HG03432 (cell line): ENCODE results near the gene INAVA.

Experiments used
- ATAC-seq: cut with Tn5 transposase; IDR thresholded peaks from one replicate; pipeline ENCODE4 v1.9.1; 2021; ENCODE audit warnings: mild to moderate bottlenecking, moderate library complexity; ENCODE audit not compliant: unreplicated experiment

INAVA gene

DNA sequence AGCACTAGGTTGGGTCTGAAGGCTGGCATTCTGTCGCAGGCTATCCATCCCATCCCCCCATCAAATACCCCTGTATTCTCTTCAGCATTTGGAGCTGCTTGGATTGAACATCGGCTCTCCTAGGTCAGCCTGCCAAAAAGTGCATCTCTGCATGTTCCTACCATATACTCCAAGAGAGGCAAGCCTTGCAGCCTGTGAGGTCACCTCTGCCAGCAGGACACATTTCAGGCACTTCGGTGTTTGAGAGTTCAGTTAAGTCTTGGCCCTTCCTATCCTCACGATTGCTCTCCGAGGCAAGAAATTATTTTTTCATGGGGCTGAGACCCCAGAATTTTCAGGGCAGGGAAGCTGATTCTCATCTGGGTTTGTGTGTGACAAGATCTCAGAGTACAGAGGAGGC lies 19.3 kb upstream of the INAVA start:
- no peak for ATAC-seq

DNA sequence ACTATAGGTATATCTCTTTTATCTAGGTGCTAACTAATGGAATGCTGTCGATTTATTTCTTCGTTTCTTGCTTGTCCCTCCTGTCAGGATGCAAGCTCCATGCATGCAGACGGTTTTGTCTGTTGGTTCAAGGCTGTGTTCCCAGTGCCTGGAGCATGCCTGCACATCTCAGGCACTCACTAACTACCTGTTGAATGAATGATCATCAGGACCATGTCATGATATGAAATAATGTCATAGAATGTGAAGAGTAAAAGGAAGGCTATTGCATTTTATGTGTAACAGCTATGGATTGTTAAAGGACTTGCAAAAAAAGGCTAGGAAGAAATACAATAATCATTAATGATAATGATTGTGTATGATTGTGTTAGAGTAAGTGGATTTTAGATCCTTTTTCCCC lies 17.7 kb upstream of the INAVA start:
- no peak for ATAC-seq

DNA sequence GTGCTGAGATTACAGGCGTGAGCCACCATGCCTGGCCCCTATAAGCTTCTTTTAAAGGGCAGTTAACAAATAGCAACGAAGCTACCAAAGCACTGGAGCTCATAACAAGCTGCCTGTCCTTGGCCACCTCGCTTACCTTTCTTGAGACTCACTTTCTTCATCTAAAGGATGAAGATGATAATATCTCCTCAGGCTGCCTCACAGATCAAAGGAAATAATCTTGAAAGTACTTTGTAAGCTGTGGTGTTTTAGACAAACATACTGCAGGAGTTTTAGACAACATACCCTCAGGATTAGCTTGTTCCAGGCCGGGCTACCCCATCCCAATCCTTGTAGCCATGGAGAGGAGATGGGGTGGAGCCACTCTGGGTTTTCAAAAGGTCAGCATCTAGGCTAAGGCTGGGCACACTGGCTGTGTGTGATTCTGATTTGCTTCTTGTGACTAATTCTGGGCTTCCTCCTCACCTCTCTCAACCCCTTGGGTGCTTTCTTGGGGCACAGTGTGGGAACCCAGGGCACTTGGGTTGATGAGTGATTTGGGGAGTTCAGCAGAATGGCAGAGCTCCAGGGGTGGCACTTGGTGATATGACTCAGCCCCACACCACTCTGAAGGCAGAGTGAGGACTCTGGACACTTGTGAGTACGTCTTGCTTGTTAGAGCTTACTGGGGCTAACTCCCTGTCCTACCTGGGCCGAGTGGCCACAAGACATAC lies 16.7 kb upstream of the INAVA start:
- ATAC-seq = peak; percentile 79

DNA sequence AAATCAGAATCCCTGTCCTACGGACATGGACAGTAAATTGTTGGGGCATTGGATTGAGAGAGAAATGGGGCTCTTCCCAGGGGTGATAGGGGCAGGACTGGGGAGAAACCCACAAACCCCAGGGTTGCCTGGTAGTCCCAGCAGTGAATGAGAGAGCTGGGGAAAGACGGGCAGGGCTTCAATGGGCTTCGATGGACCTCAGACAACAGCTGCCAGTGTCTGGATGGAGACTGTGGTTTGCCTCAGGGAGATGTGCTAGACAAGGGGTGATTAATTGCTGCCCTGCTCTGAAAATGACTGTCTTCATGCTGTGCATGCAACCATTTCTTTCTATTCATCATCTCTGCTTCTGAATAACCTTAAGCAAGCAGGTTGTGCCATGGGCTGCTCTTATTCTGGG lies 14.5 kb upstream of the INAVA start:
- peak; percentile 76 for ATAC-seq

DNA sequence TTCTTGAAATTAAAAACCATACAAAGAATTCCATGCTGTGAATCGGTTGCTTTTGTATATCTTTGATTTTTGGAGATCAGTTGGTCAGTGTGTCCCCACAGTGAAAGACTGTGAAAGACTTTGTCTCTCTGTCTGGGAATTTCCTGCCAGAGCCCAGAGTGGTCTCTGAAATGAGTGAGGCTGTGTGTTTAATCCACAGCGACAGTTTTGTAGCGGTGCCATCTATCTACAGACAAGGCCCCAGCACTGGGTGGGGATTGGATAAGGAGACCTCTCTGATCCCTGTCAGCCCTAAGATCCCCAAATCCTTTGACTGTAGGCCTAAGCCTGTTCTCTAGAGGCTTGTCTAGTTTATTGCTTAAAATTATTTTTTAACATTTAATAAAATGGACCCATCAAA lies 11.6 kb upstream of the INAVA start:
- no peak for ATAC-seq

DNA sequence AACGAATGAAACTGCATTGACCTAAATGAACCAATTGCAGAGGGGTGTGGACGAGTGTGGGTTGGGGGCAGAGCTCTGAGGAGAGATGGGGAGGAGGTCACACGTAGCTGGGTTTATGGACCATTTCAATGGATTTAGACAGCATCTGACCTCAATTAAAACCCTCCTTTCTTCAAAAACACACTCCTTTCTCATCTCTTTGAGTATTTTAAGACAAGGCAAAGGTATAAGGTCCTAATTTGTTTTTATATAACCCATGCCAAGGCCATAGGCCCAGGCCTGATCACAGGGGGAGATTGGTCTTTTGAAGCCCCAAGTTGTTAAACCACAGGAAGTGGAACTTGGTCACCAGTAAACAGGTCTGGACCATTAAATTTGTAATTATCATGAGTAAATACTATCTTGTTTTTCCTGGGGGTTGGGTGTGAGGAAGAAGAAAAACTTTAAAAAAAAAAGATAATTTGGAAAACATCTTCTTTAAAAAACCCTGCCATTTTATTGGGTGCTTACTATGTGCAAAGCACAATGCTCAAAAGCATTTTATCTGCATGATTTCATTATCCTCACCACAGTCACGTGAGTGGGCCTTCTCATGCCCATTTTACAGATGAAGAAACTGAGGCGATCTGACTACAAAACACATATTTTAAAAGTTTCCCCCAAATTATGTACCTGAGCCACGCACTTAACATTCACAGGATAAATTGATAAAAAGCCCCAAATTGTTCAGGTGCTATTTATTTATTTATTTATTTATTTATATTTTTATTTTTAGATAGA lies 8.9 kb upstream of the INAVA start:
- no peak for ATAC-seq

DNA sequence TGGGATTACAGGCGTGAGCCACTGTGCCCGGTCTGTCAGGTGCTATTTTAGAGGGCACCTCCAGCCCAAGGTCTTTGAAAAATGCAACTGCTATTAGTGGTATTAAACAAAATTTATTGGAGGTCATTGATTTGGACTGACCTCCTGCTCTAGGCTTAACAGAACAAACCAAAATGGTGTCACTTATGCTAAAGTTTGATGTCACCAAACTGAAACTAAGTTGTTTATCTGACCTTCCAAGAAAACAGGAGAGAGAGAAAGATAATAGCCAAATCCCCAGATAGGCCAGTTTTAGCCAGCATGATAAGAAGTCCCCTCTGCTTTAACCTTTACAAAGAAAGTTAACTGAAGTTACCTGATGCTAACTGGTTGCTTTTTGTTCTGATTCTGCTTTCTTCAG lies 8.1 kb upstream of the INAVA start:
- no peak for ATAC-seq

DNA sequence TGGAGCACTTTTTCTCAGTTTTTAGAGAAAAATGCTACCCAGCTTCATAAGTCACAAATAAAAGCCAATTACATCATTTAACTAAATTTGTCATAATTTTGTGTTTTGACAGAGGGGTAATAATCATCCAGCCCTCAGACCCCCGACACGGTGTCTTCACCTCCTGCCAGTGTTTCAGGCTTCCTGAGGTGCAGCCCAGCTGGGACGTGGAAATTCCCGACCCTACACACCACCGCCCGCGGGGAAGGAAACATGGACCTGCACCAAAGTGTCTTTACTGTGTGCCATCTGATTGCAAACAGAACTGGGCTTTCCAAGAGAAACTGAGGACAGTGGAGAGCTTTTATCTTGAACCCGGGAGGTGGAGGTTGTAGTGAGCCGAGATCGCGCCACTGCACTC lies 7.7 kb upstream of the INAVA start:
- no peak for ATAC-seq

DNA sequence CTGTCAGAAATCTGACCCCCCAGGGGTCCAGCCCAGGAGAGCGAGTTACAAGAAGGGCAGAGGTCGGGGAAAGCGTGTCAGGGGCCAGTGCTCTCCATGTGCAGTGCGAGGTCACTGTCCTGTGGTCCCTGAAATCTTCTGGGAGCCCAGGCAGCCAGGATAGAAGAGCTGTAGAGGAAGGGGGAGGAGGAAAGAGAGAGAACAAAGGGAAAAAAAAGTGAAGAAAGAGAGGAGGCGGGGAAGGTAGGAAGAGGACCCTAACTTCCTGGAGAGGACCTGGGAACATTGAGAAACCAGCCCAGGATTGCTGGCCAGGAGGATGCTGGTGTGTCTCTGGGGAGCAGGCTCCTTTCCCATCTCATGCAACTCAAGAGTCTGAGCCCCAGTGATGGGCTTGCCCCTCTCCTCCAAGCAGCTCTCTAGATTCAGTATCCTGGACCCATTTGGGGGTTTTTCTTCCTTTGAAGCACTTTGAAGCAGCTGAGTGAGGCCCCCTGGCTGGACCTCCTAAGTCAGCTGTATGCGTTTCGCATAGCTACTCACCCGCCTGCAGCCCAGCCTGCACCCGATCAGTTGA lies 6.8 kb upstream of the INAVA start:
- ATAC-seq = no peak

DNA sequence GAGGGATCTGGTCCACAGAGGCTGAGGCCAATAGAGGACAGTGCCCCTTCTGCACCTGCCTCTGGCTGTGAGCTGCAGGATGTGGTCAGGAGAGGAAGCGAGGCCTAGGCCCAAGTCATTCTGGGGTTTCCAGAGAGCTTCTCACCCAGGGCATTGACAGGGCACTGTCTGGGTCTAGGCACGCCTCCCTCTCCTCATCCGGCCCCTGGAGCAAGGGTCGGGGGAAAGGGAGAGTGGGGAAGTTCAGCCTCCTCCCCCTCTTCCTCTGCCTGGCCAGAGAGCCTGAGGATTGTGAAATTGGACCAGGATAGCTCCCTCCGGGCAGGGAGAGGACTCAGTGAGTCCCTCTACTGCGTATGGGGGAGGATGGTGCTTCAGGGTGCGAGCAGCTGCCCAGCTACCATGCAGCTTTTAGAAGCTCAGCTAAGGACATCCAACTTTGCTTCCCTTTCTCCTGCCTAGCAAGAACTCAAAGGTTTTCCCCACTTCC lies 6.3 kb upstream of the INAVA start:
- ATAC-seq = peak; percentile 91

DNA sequence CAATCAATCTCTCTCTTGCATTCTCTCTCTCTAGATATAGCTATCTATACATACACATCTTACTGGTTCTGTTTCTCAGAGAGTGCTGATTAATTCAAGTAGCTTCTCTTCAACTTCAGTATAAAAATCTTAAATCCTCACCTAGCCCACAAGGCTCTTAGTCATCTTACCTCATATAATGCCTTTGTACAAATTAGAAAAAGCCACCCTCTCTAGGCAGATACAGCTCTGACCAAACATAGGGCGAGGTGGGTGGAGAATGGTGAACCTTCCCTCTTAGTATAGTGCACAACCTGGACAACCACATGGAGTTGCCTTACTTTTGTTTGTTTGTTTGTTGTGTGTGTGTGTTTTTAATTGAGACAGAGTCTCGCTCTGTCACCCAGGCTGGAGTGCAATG lies 5.1 kb upstream of the INAVA start:
- no peak for ATAC-seq

DNA sequence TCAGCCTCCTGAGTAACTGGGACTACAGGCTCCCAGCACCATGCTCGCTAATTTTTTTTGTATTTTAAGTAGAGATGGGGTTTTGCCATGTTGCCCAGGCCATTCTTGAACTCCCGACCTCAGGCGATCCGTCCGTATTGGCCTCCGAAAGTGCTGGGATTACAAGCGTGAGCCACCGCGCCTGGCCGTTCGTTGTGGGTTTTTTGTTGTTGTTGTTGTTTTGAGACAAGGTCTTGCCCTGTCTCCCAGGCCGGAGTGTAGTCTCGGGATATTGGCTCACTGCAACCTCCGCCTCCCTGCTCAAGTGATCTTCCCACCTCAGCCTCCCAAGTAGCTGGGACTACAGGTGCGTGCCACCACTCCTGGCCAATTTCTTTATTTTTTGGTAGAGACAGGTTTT lies 4.7 kb upstream of the INAVA start:
- ATAC-seq = no peak

DNA sequence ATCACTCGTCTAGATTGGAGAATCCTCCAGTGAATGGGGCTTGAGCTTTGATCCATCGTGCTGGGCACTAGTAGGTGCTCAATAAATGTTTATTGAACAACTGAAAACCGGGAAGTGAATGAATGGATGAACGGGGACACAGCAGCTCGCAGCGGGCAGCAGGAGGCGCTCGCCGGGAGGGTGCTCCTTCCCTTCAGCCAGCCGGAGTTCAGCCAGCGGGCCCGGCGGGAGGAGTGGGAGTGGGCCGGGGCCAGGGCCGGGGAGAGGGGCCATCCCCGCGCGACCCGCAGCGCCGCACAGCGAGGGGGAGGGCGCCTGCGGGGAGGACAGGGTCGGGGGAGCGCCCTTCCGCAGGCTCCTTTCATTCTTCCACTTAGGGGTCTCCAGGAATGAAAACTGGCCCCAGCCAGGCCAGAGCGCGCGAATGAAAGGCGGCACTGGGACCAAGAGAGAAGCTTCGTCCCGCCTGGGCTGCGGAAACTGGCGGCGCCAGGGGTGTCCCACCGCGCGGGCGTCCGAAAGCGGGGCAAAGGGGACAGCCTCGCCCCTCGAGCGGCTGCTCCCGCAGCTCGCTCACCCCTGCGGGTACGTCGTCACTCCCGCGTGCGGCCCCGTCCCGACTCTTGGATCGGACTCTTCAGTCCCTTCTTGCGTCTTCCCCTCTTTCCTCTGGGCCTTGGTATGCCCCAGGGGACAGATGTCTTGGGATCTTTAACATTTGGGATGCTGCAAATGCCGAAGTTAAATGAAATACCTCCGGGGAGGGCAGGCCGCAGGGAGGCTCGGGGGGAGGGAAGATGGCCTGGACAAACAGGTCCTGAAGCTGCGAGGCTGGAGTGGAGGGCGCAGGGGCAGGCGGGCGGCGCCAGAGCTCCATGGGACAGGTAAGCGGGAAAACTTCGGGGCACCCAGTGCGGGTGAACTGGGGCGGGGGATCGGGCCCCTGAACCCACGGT lies 3.6 kb upstream of the INAVA start:
- ATAC-seq = no peak

DNA sequence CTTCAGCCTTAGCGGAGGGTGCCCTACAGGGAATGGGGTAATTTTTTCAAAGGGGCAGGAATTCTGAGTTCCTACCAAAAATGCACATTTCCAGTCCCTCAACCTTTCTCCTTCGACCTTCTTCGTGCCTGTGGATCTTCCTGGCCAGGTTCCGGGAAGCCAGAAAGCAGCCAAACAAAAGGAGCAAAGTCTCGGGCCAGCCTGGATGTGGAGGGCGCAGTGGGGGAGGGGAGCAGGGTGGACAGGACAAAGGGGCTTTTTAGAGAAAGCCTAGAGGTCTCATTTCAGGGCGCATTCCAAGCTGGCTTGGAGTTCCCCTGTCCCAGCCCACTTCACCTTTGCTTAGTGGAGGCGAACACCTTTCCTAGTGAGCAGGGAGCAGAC lies 2.9 kb upstream of the INAVA start:
- no peak for ATAC-seq

DNA sequence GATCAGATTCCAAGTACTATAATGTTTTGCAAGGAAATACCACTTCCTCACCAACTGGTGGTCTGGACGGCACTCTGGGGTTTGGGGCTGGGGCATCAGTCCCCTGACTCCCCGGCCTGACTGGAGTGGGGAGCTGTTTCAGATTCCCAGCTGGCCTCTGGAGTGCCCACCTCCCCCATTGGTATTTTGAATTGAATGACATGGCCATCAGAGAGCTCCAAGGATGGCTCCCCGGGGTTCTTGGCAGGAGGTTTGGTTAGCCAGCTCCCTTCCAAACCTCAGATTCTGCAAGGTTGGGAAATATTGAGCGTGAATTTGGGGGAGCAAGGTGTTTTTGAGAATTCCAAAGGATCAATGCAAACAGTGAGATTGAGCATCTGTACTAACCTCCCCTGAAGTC lies 2.2 kb upstream of the INAVA start:
- ATAC-seq = no peak

DNA sequence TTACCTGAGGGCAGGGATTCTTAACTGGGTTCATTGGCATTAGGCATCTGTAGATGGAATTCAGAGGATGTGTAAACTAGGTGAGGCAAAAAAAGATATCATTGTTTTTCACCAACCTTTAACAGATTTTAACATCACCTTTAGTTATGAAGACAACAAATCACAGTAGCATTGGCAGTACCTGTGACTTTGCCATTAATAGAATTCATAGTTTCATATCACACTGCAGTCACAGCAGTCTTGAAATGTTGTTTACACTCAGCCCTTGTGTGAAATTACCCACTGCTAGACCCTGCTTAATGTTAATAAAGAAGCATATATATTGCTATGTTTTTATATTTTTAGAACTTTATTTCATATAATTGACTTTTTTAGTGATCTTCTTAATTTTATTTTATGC lies 1.7 kb upstream of the INAVA start:
- no peak for ATAC-seq

DNA sequence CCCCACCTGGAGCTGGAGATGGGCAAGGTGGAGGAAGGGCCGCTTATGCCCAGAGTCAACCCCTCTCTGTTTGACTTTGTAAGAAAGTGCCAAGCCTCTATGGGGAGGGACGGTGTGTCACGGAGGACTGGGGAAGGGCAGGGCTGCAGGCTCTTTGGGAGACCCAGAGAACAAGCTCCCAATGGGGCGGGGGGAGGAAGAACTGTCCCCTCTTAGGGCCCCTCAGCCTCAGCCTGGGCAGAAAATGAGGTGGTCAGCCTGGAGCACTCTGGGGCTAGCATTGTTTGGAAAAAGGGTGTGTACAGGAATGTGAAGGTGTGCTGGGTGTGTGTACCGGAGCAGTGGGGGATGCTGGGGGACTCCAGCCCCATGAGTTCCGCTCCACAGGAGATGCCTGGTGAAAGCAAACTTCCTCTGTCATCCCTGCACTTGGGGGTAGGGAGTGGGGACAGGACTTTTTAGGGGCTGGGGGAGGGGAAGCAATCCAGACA lies 1.2 kb upstream of the INAVA start:
- ATAC-seq = no peak

DNA sequence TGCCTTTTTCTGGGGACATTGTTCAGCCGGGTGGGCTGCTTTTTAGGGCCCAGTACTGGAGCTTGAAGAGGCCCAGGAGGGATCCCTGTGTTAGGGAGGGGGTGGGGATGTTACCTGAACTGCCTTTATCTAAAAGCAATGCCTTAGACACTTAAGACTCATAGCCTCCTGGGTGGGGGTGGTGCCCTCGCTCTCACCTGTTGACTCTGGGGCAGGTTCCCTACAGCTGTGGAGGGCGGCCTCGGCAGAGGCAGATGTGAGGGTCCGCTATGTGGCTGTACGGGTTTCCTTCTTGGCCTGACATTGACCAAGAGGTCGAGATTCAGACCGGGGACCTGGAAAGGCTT lies 716 bp downstream of the INAVA start:
- no peak for ATAC-seq

DNA sequence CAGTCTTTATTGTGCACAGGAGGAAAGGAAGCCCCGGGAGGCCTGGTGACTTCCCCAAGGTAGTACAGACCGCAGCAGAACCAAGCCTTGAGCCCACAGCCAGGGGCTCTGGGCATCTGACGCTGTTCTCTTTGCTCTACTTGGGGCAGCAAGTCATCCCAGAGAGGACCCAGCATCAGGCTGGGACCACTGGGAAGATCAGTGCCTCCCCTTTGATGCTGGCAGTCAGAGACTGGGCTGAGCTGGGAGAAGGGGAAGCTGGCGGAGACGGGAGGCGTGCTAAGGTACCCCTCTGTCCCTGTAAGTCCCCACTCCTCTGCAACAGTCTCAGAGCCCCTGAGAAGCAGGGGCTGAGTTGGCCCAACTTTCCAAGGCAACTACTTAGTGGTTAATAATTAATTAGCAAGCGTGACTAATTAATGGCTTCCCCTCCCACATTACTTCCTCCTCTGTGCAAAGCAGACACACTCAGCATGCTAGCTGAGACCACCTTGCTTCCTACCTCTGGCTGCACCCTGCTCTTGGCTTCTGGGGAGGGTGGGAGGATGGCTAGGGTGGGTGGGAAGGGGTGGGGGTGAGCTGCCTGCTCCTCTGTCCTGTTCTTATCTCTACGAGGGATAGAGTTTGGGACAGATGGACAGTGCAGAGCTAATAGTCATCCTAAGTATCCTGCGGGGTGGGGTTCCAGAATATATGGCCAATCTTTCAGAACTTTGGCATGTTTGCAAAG lies 1.3 kb downstream of the INAVA start:
- ATAC-seq = peak; percentile 43

DNA sequence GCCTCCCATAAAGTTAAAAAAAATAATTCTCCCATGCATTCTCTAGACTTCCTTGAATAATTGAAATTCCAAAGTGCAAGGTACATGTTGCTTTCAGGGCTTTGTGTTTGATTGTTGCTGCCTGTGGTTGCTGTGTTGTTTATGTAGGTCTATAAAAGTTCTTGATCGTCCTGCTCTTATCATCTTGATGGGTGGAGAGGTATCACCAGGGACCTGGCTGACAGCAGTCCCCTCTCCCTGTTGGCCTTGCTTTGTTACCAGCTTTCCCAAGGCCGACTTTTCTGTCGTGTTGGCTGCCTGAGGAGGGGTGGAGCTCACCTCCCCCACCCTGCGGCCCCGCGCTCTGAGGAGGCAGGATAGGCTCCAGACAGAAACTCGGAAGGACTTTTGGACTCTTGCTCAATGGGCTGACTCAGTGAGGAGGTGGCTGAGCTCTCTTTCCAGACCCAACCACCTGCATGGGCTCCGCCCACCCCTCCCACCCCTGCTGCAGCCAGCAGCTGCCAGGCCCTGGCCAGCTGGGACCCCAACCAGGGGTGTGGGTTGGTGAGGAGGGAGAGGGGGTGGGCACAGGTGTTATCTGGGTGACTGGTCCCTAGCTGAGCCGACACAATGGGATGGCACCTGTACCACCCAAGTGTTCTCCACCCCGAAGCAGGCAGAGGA lies 2.0 kb downstream of the INAVA start:
- no peak for ATAC-seq
